H1 (cell line): ENCODE measurements around the gene ATP6V0A4. TPM values are rescaled to one million over a fixed set of nuclear protein-coding genes. Genes with fewer than 3 reads are reported as not detected.

Experiments
- CTCF ChIA-PET: fragments of 300-600 bp; sonication (Branson Sonifier 250); formaldehyde crosslinking; loops from one replicate; lab custom pipeline; 2021; ENCODE audit not compliant: partially characterized antibody; lab: Charles Lee
- POLR2A ChIA-PET: fragments of 300-600 bp; sonication (Branson Sonifier 250); formaldehyde crosslinking; loops from one replicate; lab custom pipeline; 2021; ENCODE audit warnings: inconsistent platforms; ENCODE audit not compliant: partially characterized antibody; lab: Charles Lee
- DNase-seq, 2 experiments: peaks; one replicate each; pipeline versions ENCODE4 v3.0.0 to v3.0.0-alpha.2; 2010 to 2022; ENCODE audit warnings: low spot score in 2 of 2, low read depth in 1 of 2, mixed read lengths in 1 of 2
- FAIRE-seq: peaks from 2 replicates; lab custom pipeline; 2011; peaks lifted over from hg19 to GRCh38; lab: Jason Lieb, UNC
- H2AFZ ChIP-seq: 2 replicates; pipeline ENCODE4 v1.8.1; 2012; ENCODE audit warnings: low read length, inconsistent platforms
- H2AK5ac ChIP-seq: 2 replicates; pipeline ENCODE4 v1.6.1; 2013; ENCODE audit warnings: low read depth, low read length
- H2BK120ac ChIP-seq: replicated peaks from 2 replicates; pipeline ENCODE3; 2013; ENCODE audit warnings: low read depth, low read length, inconsistent platforms
- H2BK12ac ChIP-seq: 2 replicates; pipeline ENCODE4 v1.6.1; 2013; ENCODE audit warnings: low read depth, low read length
- H2BK15ac ChIP-seq: 2 replicates; pipeline ENCODE4 v1.6.1; 2013; ENCODE audit warnings: low read length
- H2BK20ac ChIP-seq: 2 replicates; pipeline ENCODE4 v1.6.1; 2013; ENCODE audit warnings: low read length
- H2BK5ac ChIP-seq: 2 replicates; pipeline ENCODE4 v1.6.1; 2013; ENCODE audit warnings: low read depth, low read length
- H3K14ac ChIP-seq: 2 replicates; pipeline ENCODE4 v1.6.1; 2013; ENCODE audit warnings: inconsistent platforms; ENCODE audit not compliant: insufficient read length
- H3K18ac ChIP-seq: 2 replicates; pipeline ENCODE4 v1.6.1; 2013; ENCODE audit warnings: low read length; ENCODE audit errors: extremely low read depth
- H3K23ac ChIP-seq: 2 replicates; pipeline ENCODE4 v1.6.1; 2013; ENCODE audit warnings: inconsistent platforms; ENCODE audit not compliant: insufficient read length
- H3K23me2 ChIP-seq: 2 replicates; pipeline ENCODE4 v1.6.1; 2013; ENCODE audit warnings: low read depth, low read length
- H3K27ac ChIP-seq: 2 replicates; pipeline ENCODE4 v1.6.1; 2011; ENCODE audit warnings: low read depth, low read length, inconsistent platforms
- H3K27me3 ChIP-seq, 4 experiments: replicated peaks in 1 of 4; 1 replicate in 1 of 4; 2 replicates in 3 of 4; pipeline versions ENCODE4 v1.6.1 to v1.8.1; 2011 to 2013; ENCODE audit warnings: low read length in 3 of 4, mild to moderate bottlenecking in 3 of 4, inconsistent platforms in 2 of 4, mixed read lengths in 2 of 4, moderate library complexity in 1 of 4; ENCODE audit not compliant: control insufficient read depth in 3 of 4, insufficient read depth in 3 of 4; ENCODE audit errors: extremely low read depth in 1 of 4
- H3K36me3 ChIP-seq, 4 experiments: 2 replicates each; pipeline versions ENCODE4 v1.6.1 to v1.8.1; 2011 to 2013; ENCODE audit warnings: mild to moderate bottlenecking in 4 of 4, low read length in 3 of 4, moderate library complexity in 2 of 4, control low read depth in 1 of 4, inconsistent platforms in 1 of 4; ENCODE audit not compliant: insufficient read depth in 4 of 4, control insufficient read depth in 2 of 4
- H3K4ac ChIP-seq: replicated peaks from 2 replicates; pipeline ENCODE3; 2013; ENCODE audit warnings: low read length, low read depth, mixed read lengths, inconsistent platforms; ENCODE audit not compliant: insufficient read length
- H3K4me1 ChIP-seq, 4 experiments: replicated peaks in 1 of 4; 1 replicate in 1 of 4; 2 replicates in 3 of 4; pipeline versions ENCODE4 v1.6.1 to v1.8.1; 2011 to 2013; ENCODE audit warnings: low read length in 3 of 4, inconsistent platforms in 2 of 4, mixed read lengths in 1 of 4; ENCODE audit not compliant: insufficient read depth in 4 of 4, control insufficient read depth in 3 of 4
- H3K4me2 ChIP-seq, 2 experiments: 2 replicates each; pipeline versions ENCODE4 v1.6.1 to v1.8.1; 2011 to 2013; ENCODE audit warnings: low read depth in 2 of 2, low read length in 2 of 2, control low read depth in 1 of 2, inconsistent platforms in 1 of 2, mild to moderate bottlenecking in 1 of 2; ENCODE audit not compliant: insufficient read depth in 1 of 2
- H3K4me3 ChIP-seq, 4 experiments: fragments of 200-600, 300-600 bp in 1 of 4; sonication (generic), shearing (Covaris generic), sonication (Bioruptor Twin) in 1 of 4; 2 replicates each; pipeline versions ENCODE4 v1.5.1 to v1.8.1; 2011 to 2016; ENCODE audit warnings: low read length in 4 of 4, low read depth in 3 of 4, control low read depth in 2 of 4, inconsistent platforms in 2 of 4, mild to moderate bottlenecking in 2 of 4, mixed read lengths in 1 of 4, moderate library complexity in 1 of 4; ENCODE audit not compliant: insufficient read depth in 2 of 4; ENCODE audit errors: extremely low read depth in 1 of 4
- H3K56ac ChIP-seq: replicated peaks from 2 replicates; pipeline ENCODE3; 2013; ENCODE audit warnings: low read depth, mild to moderate bottlenecking, mixed read lengths, low read length, inconsistent platforms; ENCODE audit not compliant: insufficient read length
- H3K79me1 ChIP-seq: 2 replicates; pipeline ENCODE4 v1.6.1; 2013; ENCODE audit warnings: low read depth, low read length, control low read depth
- H3K79me2 ChIP-seq, 2 experiments: 2 replicates each; pipeline versions ENCODE4 v1.6.1 to v1.8.1; 2012 to 2013; ENCODE audit warnings: low read length in 2 of 2, mild to moderate bottlenecking in 2 of 2, inconsistent platforms in 1 of 2; ENCODE audit not compliant: insufficient read depth in 2 of 2, control insufficient read depth in 1 of 2
- H3K9ac ChIP-seq, 4 experiments: replicated peaks in 1 of 4; 1 replicate in 1 of 4; 2 replicates in 3 of 4; pipeline versions ENCODE4 v1.6.1 to v1.8.1; 2011 to 2013; ENCODE audit warnings: low read depth in 3 of 4, low read length in 3 of 4, control low read depth in 2 of 4, mild to moderate bottlenecking in 2 of 4, moderate library complexity in 2 of 4, inconsistent platforms in 1 of 4; ENCODE audit errors: extremely low read depth in 1 of 4
- H3K9me3 ChIP-seq, 2 experiments: 2 replicates each; pipeline versions ENCODE4 v1.6.1 to v1.8.1; 2012 to 2013; ENCODE audit warnings: mild to moderate bottlenecking in 2 of 2, moderate library complexity in 2 of 2, control low read depth in 1 of 2, inconsistent platforms in 1 of 2, low read depth in 1 of 2, low read length in 1 of 2, mixed read lengths in 1 of 2; ENCODE audit not compliant: insufficient read depth in 2 of 2
- H4K20me1 ChIP-seq, 2 experiments: replicated peaks in 1 of 2; 2 replicates each; pipeline versions ENCODE3 to v1.8.1; 2011 to 2013; ENCODE audit warnings: inconsistent platforms in 2 of 2, low read length in 2 of 2, mild to moderate bottlenecking in 1 of 2; ENCODE audit not compliant: insufficient read depth in 2 of 2, control insufficient read depth in 1 of 2
- H4K5ac ChIP-seq: 2 replicates; pipeline ENCODE4 v1.6.1; 2013; ENCODE audit warnings: low read length, low read depth, mixed read lengths, inconsistent platforms; ENCODE audit not compliant: insufficient read length
- H4K8ac ChIP-seq: 2 replicates; pipeline ENCODE4 v1.8.0; 2013; ENCODE audit warnings: mild to moderate bottlenecking, moderate library complexity, low read length, inconsistent platforms; ENCODE audit not compliant: insufficient read depth; ENCODE audit errors: extremely low read depth
- H4K91ac ChIP-seq: replicated peaks from 2 replicates; pipeline ENCODE3; 2013; ENCODE audit warnings: low read length, mixed read lengths, inconsistent platforms; ENCODE audit not compliant: insufficient read length
- CHD2 ChIP-seq: IDR thresholded peaks from 2 replicates; pipeline ENCODE4 v1.6.1; 2012; ENCODE audit warnings: low read length, improper control_type of control experiment
- CREB1 ChIP-seq: IDR thresholded peaks from 2 replicates; pipeline ENCODE4 v1.6.1; 2012; ENCODE audit warnings: inconsistent platforms
- GABPA ChIP-seq: IDR thresholded peaks from 2 replicates; pipeline ENCODE4 v1.6.1; 2011; ENCODE audit warnings: mild to moderate bottlenecking, low read length, moderate library complexity, borderline replicate concordance; ENCODE audit not compliant: insufficient read depth
- KDM1A ChIP-seq: fragments of 200-600, 300-600 bp; sonication (generic); IDR thresholded peaks from 2 replicates; pipeline ENCODE4 v1.7.1; 2016; ENCODE audit warnings: mild to moderate bottlenecking, low read length, borderline replicate concordance
- KDM4A ChIP-seq: IDR thresholded peaks from one replicate; pipeline ENCODE4 v1.7.1; 2012; ENCODE audit warnings: low read depth, mild to moderate bottlenecking, moderate library complexity, low read length, inconsistent platforms; ENCODE audit not compliant: severe bottlenecking
- RBBP5 ChIP-seq: IDR thresholded peaks from 2 replicates; pipeline ENCODE4 v1.7.1; 2012; ENCODE audit warnings: low read depth, mild to moderate bottlenecking, inconsistent platforms, low read length, moderate library complexity, borderline replicate concordance
- RFX5 ChIP-seq: IDR thresholded peaks from 2 replicates; pipeline ENCODE4 v1.6.1; 2011; ENCODE audit warnings: low read depth, low read length, improper control_type of control experiment, borderline replicate concordance
- RXRA ChIP-seq: IDR thresholded peaks from 2 replicates; pipeline ENCODE4 v1.6.1; 2011; ENCODE audit warnings: low read depth, mild to moderate bottlenecking, low read length, moderate library complexity; ENCODE audit not compliant: insufficient read depth
- WGBS, 2 experiments: shearing (Covaris generic) in 1 of 2; methylation state at CpG; one replicate each; pipeline versions ENCODE4 v1.1.6 to v1.1.7; 2013 to 2015; ENCODE audit warnings: low lambda C conversion rate in 2 of 2, mixed read lengths in 2 of 2, inconsistent platforms in 1 of 2, low coverage in 1 of 2, missing lambda C conversion rate in 1 of 2; ENCODE audit not compliant: insufficient replicate concordance in 2 of 2, insufficient coverage in 1 of 2, insufficient read length in 1 of 2; ENCODE audit errors: extremely low coverage in 1 of 2, missing lambda C conversion rate in 1 of 2; 5-methylcytosine and 5-hydroxymethylcytosine counted together
- polyA plus RNA-seq, 7 experiments: library from polyadenylated mRNA; depleted of rRNA in 3 of 7; stranded (reverse) in 5 of 7; unstranded in 2 of 7; fragments of >200 nt in 5 of 7; fragments of 200-250 nt in 2 of 7; gene quantifications; 1 replicate in 5 of 7; 2 replicates in 1 of 7; 4 replicates in 1 of 7; pipeline versions ENCODE4 v1.2.1 to v1.2.3, GENCODE V29; 2011 to 2013; ENCODE audit warnings: missing spikeins in 2 of 7, mixed read lengths in 2 of 7
- total RNA-seq: library from RNA; stranded (reverse); fragmentation: NEBNext Ultra II Directional; extraction: Animal tissue kit (Norgen Biotek cat#: 25700); gene quantifications from 2 replicates; pipeline ENCODE4 v1.2.1, GENCODE V29; 2021

The ATP6V0A4 gene
- total and polyA plus RNA-seq, 2 of the 8 experiments (the other 6 are each of a cell fraction or from before 2014, with no cell fraction given), result 0.47 to 1.6 TPM

DNA sequence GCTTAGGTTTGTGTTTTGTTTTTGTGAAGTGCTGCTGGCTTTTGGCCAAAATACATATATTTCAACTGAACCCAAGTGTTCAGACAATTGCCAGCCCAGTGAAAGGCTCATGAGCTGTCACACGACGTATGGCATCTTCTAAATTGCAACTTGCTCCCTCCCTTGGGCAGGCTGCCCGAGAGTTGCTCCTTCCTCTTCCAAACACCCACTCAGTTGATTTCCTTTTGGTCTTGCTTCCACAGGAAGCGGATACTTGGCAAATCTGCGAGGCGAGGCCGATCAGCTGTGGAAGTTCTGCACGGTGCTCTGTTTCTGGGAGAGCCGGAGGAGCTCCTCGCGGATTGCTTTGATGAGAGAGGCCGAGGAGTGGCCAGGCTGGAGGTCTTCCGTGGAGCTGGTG is 39.6 kb upstream of the ATP6V0A4 start:
- Histone ChIP-seq H3K4me2 (no peak overlapping the region), H3K36me3 (peaks cover 0 to 15% (median 7%) of the 10 kb centered on the region in 4 experiments; a peak in 3 of 8 replicates), H3K27ac (no peak overlapping the region), H2BK12ac (no peak overlapping the region), H3K14ac (no peak overlapping the region), H3K56ac (no peak overlapping the region), H4K8ac (no peak overlapping the region), H4K20me1 (no peaks in the 10 kb centered on the region), H3K23me2 (no peaks in the 10 kb centered on the region), H2BK15ac (no peak overlapping the region), H3K79me2 (no peaks in the 10 kb centered on the region), H2BK20ac (no peak overlapping the region), H3K18ac (no peak overlapping the region), H4K91ac (no peak overlapping the region), H3K23ac (no peak overlapping the region), H3K9ac (no peak overlapping the region), H2BK5ac (no peak overlapping the region), H3K9me3 (no peaks in the 10 kb centered on the region), H3K4me3 (no peak overlapping the region), H2AK5ac (no peak overlapping the region), H3K4me1 (peaks cover 0 to 5% (median 2%) of the 10 kb centered on the region in 4 experiments; a peak in 2 of 7 replicates), H3K4ac (no peak overlapping the region), H2AFZ (no peak overlapping the region), H3K27me3 (no peaks in the 10 kb centered on the region), H4K5ac (no peak overlapping the region), H2BK120ac (no peak overlapping the region), H3K79me1 (no peaks in the 10 kb centered on the region)
- TF ChIP-seq KDM4A, result no peak
- TF ChIP-seq GABPA, result no peak
- TF ChIP-seq RBBP5, result no peak
- TF ChIP-seq RXRA, result no peak
- TF ChIP-seq RFX5, result no peak
- TF ChIP-seq CREB1, result no peak
- no peak for TF ChIP-seq KDM1A
- TF ChIP-seq CHD2, result no peak
- DNase-seq (no peak), FAIRE-seq (no peak)
- 80% methylated on average over 5 of the region's 13 CpGs; no CpG with 5 or more reads in 1 of the 2 experiments for WGBS, 2 experiments
- ChIA-PET CTCF (interaction anchor here (0.9 to 1.6 kb wide), 8 partner anchors 11 to 1182 kb away, joined by 3 to 6 read pairs (median 3); no protein-coding TSS in a partner anchor), POLR2A (no interaction called here)
